Measurements from ENCODE around the gene RAD51B. TPM values are rescaled to one million over a fixed set of nuclear protein-coding genes. Genes with fewer than 3 reads are reported as not detected.

RAD51B gene
- total RNA-seq, 2 donors from 2014 or later = 31.1 to 67.3 TPM

GRCh38 chr14:68546839-68547238 is 727.3 kb downstream of the RAD51B start:
- Mint-ChIP-seq H3K9me3 (no peaks in the 10 kb centered on the region), H3K36me3 (no peaks in the 10 kb centered on the region), H3K27me3 (no peaks in the 10 kb centered on the region), H3K4me1 (ENCODE audit: low read depth in 2 of 2) (no peaks in the 10 kb centered on the region), H3K4me3 (no peak overlapping the region), H3K27ac (no peak overlapping the region)
- no peak for ATAC-seq
- no peak for DNase-seq (ENCODE audit: low spot score)

- H3K4me3 Mint-ChIP-seq = no peak overlapping the region
- DNase-seq (ENCODE audit: low spot score) = no peak
- H3K36me3 Mint-ChIP-seq = no peaks in the 10 kb centered on the region
- no peak for ATAC-seq
- no peak overlapping the region for H3K27ac Mint-ChIP-seq
- H3K9me3 Mint-ChIP-seq = no peaks in the 10 kb centered on the region
- no peaks in the 10 kb centered on the region for H3K27me3 Mint-ChIP-seq
- no peaks in the 10 kb centered on the region for H3K4me1 Mint-ChIP-seq (ENCODE audit: low read depth in 2 of 2)
These were observed 728.0 kb downstream of the RAD51B start for GRCh38 chr14:68547305-68548193.

GRCh38 chr14:68548194-68549076 is 728.9 kb downstream of the RAD51B start:
- ATAC-seq (no peak), DNase-seq (ENCODE audit: low spot score) (no peak)
- no peaks in the 10 kb centered on the region for H3K36me3 Mint-ChIP-seq
- H3K27ac Mint-ChIP-seq = no peak overlapping the region
- H3K9me3 Mint-ChIP-seq = no peaks in the 10 kb centered on the region
- H3K4me1 Mint-ChIP-seq (ENCODE audit: low read depth in 2 of 2) = peaks cover 0 to 4% of the 10 kb centered on the region in 2 donors
- H3K27me3 Mint-ChIP-seq = no peaks in the 10 kb centered on the region
- H3K4me3 Mint-ChIP-seq = no peak overlapping the region

- H3K27me3 Mint-ChIP-seq = no peaks in the 10 kb centered on the region
- no peaks in the 10 kb centered on the region for H3K36me3 Mint-ChIP-seq
- no peak overlapping the region for H3K4me3 Mint-ChIP-seq
- no peak for ATAC-seq
- no peaks in the 10 kb centered on the region for H3K9me3 Mint-ChIP-seq
- peaks cover 0 to 15% of the 10 kb centered on the region in 2 donors for H3K4me1 Mint-ChIP-seq (ENCODE audit: low read depth in 2 of 2)
- no peak overlapping the region for H3K27ac Mint-ChIP-seq
- DNase-seq (ENCODE audit: low spot score) = no peak
These were observed 730.7 kb downstream of the RAD51B start for GRCh38 chr14:68550338-68550715.

GRCh38 chr14:68551045-68551683 is 731.6 kb downstream of the RAD51B start:
- ATAC-seq = no peak
- no peaks in the 10 kb centered on the region for H3K36me3 Mint-ChIP-seq
- peaks cover 0 to 15% of the 10 kb centered on the region in 2 donors for H3K4me1 Mint-ChIP-seq (ENCODE audit: low read depth in 2 of 2)
- DNase-seq (ENCODE audit: low spot score) = no peak
- H3K4me3 Mint-ChIP-seq = no peak overlapping the region
- H3K9me3 Mint-ChIP-seq = no peaks in the 10 kb centered on the region
- H3K27me3 Mint-ChIP-seq = no peaks in the 10 kb centered on the region
- H3K27ac Mint-ChIP-seq = no peak overlapping the region

GRCh38 chr14:68552075-68552474 is 732.5 kb downstream of the RAD51B start:
- H3K27me3 Mint-ChIP-seq = no peaks in the 10 kb centered on the region
- ATAC-seq = no peak
- H3K4me1 Mint-ChIP-seq (ENCODE audit: low read depth in 2 of 2) = peaks cover 0 to 15% of the 10 kb centered on the region in 2 donors
- H3K4me3 Mint-ChIP-seq = no peak overlapping the region
- no peaks in the 10 kb centered on the region for H3K36me3 Mint-ChIP-seq
- H3K27ac Mint-ChIP-seq = no peak overlapping the region
- DNase-seq (ENCODE audit: low spot score) = no peak
- no peaks in the 10 kb centered on the region for H3K9me3 Mint-ChIP-seq

- Mint-ChIP-seq H3K36me3 (no peaks in the 10 kb centered on the region), H3K9me3 (no peaks in the 10 kb centered on the region), H3K4me3 (no peak overlapping the region), H3K27ac (no peak overlapping the region), H3K4me1 (ENCODE audit: low read depth in 2 of 2) (peaks cover 0 to 15% of the 10 kb centered on the region in 2 donors), H3K27me3 (no peaks in the 10 kb centered on the region)
- no peak for DNase-seq (ENCODE audit: low spot score)
- ATAC-seq = no peak
These were observed 733.0 kb downstream of the RAD51B start for GRCh38 chr14:68552602-68553001.

- Mint-ChIP-seq H3K27me3 (no peaks in the 10 kb centered on the region), H3K4me1 (ENCODE audit: low read depth in 2 of 2) (peaks cover 0 to 15% of the 10 kb centered on the region in 2 donors), H3K4me3 (no peak overlapping the region), H3K9me3 (no peaks in the 10 kb centered on the region), H3K27ac (peak overlapping the region in 1 of 2 donors; percentile 51), H3K36me3 (no peaks in the 10 kb centered on the region)
- ATAC-seq (no peak), DNase-seq (ENCODE audit: low spot score) (no peak)
These were observed 733.7 kb downstream of the RAD51B start for GRCh38 chr14:68553311-68553710.

- Mint-ChIP-seq H3K27ac (peak overlapping the region in 1 of 2 donors; percentile 10), H3K27me3 (no peaks in the 10 kb centered on the region), H3K9me3 (no peaks in the 10 kb centered on the region), H3K36me3 (no peaks in the 10 kb centered on the region), H3K4me3 (no peak overlapping the region), H3K4me1 (ENCODE audit: low read depth in 2 of 2) (peaks cover 0 to 15% of the 10 kb centered on the region in 2 donors)
- ATAC-seq (no peak), DNase-seq (ENCODE audit: low spot score) (no peak)
These were observed 734.7 kb downstream of the RAD51B start for GRCh38 chr14:68554231-68554630.

GRCh38 chr14:68556253-68556652 is 736.7 kb downstream of the RAD51B start:
- DNase-seq (ENCODE audit: low spot score) (no peak), ATAC-seq (no peak)
- Mint-ChIP-seq H3K4me1 (ENCODE audit: low read depth in 2 of 2) (peaks cover 0 to 15% of the 10 kb centered on the region in 2 donors), H3K27me3 (no peaks in the 10 kb centered on the region), H3K36me3 (no peaks in the 10 kb centered on the region), H3K4me3 (no peak overlapping the region), H3K27ac (no peak overlapping the region), H3K9me3 (no peaks in the 10 kb centered on the region)

GRCh38 chr14:68557648-68558047 is 738.1 kb downstream of the RAD51B start:
- ATAC-seq (no peak), DNase-seq (ENCODE audit: low spot score) (no peak)
- Mint-ChIP-seq H3K27ac (no peak overlapping the region), H3K4me1 (ENCODE audit: low read depth in 2 of 2) (peaks cover 0 to 15% of the 10 kb centered on the region in 2 donors), H3K27me3 (no peaks in the 10 kb centered on the region), H3K9me3 (no peaks in the 10 kb centered on the region), H3K36me3 (no peaks in the 10 kb centered on the region), H3K4me3 (no peak overlapping the region)

GRCh38 chr14:68558096-68558495 is 738.5 kb downstream of the RAD51B start:
- ATAC-seq (no peak), DNase-seq (ENCODE audit: low spot score) (no peak)
- no peaks in the 10 kb centered on the region for H3K9me3 Mint-ChIP-seq
- H3K4me1 Mint-ChIP-seq (ENCODE audit: low read depth in 2 of 2) = peaks cover under 1 to 13% of the 10 kb centered on the region in 2 donors
- no peaks in the 10 kb centered on the region for H3K27me3 Mint-ChIP-seq
- H3K36me3 Mint-ChIP-seq = no peaks in the 10 kb centered on the region
- H3K4me3 Mint-ChIP-seq = no peak overlapping the region
- H3K27ac Mint-ChIP-seq = no peak overlapping the region

- Mint-ChIP-seq H3K9me3 (no peaks in the 10 kb centered on the region), H3K4me1 (ENCODE audit: low read depth in 2 of 2) (peaks cover 9 to 10% of the 10 kb centered on the region in 2 donors), H3K27me3 (no peaks in the 10 kb centered on the region), H3K36me3 (no peaks in the 10 kb centered on the region), H3K4me3 (no peak overlapping the region), H3K27ac (no peak overlapping the region)
- no peak for ATAC-seq
- DNase-seq (ENCODE audit: low spot score) = no peak
These were observed 740.4 kb downstream of the RAD51B start for GRCh38 chr14:68559949-68560348.
